HTR-8/SVneo (cell line): ENCODE data around the gene GGA2.
"Not testable (repeated sequence)": the region's sequence is repeated elsewhere in the genome, so short reads cannot be mapped to it uniquely, and the experiment has no call there.

Experiments used
- DNase-seq: peaks from one replicate; pipeline ENCODE4 v3.0.0; 2011; ENCODE audit warnings: low spot score, mixed read lengths; ENCODE audit not compliant: insufficient read length
- FAIRE-seq: peaks from 2 replicates; lab custom pipeline; 2011; peaks lifted over from hg19 to GRCh38; lab: Jason Lieb, UNC

GGA2 gene

GRCh38 chr16:23527961-23528643 lies 17.8 kb upstream of the GGA2 start:
- no peak for DNase-seq
- FAIRE-seq, result no peak

DNA sequence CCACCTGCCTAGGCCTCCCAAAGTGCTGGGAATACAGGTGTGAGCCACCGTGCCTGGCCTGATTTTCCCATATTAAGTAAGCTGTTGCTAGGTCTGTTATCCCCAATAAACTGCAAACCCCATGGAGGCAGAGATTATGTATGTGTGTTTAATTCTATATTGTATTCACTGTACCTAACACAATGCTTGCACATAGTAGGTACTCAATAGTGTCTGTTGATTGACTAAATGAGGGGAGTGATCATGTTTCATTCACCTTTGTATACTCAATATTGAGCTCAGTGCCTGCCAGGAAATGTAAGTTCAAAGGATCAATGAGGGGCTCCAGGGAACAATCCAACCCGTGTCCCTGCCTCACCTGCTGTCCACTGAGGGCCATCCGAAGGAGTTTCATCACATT lies 14.6 kb upstream of the GGA2 start:
- DNase-seq, result no peak
- FAIRE-seq, result no peak

GRCh38 chr16:23523876-23524385 lies 13.6 kb upstream of the GGA2 start:
- no peak for DNase-seq
- no peak for FAIRE-seq

- no peak for FAIRE-seq
Measured at GRCh38 chr16:23523321-23523720, 13.0 kb upstream of the GGA2 start.

GRCh38 chr16:23521965-23522364 lies 11.7 kb upstream of the GGA2 start:
- no peak for FAIRE-seq

More at GRCh38 chr16:23523321-23523720, 13.0 kb upstream of the GGA2 start:
- DNase-seq, result no peak

DNA sequence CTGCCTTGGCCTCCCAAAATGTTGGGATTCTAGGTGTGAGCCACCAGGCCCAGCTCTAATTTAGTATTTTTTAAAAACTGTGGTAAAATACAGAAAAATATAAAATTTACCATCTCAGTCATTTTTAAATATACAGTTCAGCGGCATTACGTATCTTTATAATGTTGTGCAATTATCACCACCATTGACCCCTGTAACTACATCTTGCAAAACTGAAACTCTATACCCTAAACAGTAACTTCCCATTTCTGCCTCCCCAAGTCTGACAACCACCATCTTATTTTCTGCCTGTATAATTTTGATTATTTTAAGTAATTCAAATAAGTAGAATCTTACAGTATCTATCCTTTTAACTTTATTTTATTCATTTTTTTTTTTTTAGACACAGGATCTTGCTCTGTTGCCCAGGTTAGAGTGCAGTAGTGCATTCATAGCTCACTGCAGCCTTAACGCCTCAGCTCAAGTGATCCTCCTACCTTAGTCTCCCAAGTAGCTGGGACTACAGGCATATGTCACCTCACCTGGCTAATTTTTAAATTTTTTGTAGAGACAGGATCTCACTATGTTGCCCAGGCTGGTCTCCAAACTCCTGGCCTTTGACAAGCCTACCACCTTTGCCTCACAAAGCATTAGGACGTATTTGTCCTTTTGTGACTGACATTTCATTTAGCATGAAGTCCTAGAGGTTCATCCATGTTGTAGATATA lies 10.9 kb upstream of the GGA2 start:
- no peak for DNase-seq
- no peak for FAIRE-seq

More at GRCh38 chr16:23521965-23522364, 11.7 kb upstream of the GGA2 start:
- no peak for DNase-seq

- no peak for DNase-seq
- FAIRE-seq, result no peak
Measured at GRCh38 chr16:23520500-23520899, 10.2 kb upstream of the GGA2 start.

GRCh38 chr16:23519282-23519681 lies 9.0 kb upstream of the GGA2 start:
- DNase-seq (no peak), FAIRE-seq (no peak)

DNA sequence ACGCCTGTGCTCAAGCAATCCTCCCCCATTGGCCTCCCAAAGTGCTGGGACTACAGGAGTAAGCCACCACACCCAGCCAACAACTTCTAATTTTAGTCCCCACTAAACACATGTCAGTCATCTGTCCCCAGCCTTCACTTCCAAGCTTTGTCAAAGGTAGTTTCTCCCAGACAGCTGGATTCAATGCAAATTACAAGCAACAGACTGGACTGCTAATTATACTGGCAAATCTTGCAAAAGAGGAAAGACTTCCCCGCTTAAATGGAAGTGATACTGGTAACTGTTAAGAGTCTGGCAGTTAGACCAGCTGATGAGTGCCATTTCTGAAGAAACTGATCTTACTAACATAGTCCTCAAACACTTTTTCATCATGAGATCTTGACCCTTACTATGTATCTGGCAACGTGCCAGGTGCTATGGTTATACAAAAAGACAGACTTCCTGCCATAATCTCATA lies 8.2 kb upstream of the GGA2 start:
- FAIRE-seq (no peak), DNase-seq (no peak)

DNA sequence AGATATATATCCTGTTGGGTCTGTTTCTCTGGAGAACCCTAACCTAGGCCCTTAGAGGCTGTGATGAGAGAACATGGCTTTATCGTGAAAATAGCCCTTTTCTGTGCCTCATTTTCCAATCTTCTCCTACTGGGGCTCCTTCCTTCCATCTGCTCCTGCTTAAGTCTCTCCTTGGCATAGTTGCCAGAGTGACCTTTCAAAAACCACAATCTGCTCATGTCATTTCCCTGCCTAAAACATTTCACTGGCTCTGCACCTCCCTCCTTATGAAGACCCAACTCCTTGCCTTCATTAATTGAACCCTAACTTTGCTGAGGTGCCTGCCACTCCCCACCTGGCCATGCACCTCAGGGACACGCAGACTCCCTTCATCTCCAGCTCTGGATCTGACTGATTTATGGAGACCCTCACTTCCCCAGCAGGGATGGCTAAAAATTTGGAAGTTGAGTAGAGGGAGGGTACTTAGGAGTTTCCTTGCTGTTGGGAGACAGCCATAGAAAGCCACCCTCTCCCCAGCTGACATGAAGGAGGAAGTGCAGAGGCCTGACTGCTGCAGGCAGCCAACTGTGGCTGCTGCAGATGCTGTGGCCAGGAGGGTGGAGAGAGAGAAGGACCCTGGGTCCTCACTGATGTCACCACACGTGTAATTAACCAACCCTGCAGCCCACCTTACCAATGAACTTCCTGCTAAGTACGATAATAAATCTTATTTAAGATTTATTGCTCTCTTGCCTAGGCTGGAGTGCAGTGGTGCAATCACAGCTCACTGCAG lies 6.3 kb upstream of the GGA2 start:
- FAIRE-seq (no peak), DNase-seq (no peak)

DNA sequence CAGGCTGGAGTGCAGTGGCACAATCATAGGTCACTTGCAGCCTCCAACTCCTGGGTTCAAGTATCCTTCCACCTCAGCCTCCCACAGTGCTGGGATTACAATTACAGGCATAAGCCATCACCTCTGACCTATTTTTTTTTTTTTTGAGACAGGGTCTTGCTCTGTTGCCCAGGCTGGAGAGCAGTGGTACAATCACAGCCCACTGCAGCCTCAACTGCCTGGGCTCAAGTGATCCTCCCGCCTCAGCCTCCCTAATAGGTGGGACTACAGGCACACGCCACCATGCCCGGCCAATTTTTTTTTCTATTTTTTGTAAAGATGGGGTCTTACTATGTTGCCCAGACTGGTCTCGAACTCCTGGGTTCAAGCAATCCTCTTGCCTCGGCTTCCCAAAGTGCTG lies 5.6 kb upstream of the GGA2 start:
- FAIRE-seq (no peak), DNase-seq (no peak)

- no peak for DNase-seq
- FAIRE-seq, result no peak
Measured at GRCh38 chr16:23514381-23515152, 4.3 kb upstream of the GGA2 start.

DNA sequence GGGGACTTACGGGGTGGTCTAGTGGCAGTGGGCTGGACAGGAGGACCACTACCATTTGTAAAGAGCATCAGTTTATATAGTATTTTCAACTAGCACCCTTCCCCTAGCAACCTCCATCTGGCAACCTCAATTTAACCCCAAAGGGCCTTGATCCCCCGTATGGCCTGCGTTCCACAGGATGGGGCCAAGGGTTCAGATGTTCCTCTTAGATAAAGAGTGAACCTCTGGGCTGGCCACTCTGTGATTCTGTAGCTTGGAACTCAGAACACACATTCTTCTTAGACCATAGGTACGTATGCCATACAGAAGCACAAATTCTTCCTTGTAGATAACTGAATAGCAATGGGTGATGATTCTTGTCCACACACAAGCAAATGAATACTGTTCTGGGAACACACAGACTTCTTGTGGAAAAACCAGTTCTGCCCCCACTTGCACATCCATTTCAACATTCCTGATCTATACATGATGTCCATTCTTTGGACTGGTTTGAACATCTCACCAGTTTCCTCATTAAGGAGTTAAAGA lies 1.9 kb upstream of the GGA2 start:
- DNase-seq, result no peak

GRCh38 chr16:23511731-23512130 lies 1.4 kb upstream of the GGA2 start:
- FAIRE-seq, result no peak
- DNase-seq, result no peak

More for the DNA sequence above, 1.9 kb upstream of the GGA2 start:
- no peak for FAIRE-seq

DNA sequence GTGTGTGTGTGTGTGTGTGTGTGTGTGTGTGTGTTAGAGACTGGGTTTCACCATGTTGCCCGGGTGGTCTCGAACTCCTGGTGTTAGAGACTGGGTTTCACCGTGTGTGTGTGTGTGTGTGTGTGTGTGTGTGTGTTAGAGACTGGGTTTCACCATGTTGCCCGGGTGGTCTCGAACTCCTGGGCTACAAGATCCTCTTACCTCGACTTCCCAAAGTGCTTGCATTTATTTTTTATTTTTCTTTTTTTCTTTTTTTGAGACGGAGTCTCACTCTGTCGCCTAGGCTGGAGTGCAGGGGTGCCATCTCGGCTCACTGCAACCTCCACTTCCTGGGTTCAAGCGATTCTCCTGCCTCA lies 599 bp upstream of the GGA2 start:
- FAIRE-seq, DNase-seq: not testable (repeated sequence)

DNA sequence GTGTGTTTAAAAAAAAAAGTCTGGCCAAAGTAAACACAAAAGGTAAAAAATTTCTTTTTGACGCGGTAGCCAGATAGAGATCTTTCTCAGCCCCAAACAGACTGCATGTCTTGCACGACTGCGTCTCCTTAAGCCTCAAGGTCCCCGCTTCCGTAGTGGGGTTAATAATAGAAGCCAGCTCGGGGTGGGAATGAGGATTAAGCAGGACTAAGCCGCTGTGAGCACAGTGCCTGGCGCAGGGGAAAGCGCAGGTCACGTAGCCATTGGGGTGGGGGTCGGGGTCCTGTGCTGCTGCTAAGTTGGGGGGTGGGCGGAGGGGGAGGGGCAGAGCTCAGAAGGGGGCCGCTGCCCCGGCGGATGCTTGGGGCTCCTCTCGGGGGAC lies 521 bp downstream of the GGA2 start:
- DNase-seq (no peak), FAIRE-seq (no peak)

- no peak for FAIRE-seq
Measured at GRCh38 chr16:23509441-23509754, 896 bp downstream of the GGA2 start.

DNA sequence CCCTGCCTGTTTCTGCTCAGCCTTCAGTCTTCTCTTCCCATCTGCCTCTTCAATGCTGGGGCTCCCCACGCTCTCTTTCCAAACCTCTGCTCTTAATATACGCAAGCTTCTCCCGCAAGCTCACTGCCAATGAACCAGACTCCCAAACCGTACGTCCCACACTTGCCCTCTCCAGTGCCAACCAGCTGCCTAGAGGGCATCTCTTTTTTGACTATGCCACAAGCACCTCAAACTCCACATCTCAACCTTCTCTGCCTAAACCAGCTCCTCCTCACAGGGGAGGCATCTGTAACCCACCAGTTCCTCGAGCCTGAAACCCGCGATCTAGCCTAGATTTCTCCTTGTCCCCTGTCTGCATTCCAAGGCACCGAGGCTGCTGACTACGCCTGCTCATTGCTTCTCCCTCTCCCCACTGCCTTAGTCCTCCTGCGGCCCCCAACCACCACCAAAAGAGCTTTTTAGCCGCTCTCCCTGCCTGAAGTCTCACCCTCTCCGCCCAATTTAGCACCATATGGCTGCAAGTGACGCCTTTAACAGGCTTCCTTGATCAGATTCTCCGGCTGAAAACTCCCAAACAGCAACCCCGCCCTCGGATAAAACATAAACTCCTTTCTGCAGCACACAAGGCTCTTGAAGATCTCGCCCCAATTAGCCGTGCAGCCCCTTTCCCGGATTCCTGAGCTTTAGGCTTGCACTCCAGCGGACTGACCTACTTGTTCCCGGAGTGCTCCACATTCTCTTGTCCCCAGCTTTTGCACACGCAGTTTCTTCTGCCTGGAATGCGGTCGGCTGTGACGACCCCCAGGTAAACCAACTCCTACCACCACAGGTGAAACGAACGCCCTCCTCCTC lies 1.5 kb downstream of the GGA2 start:
- FAIRE-seq (no peak), DNase-seq (no peak)

More at GRCh38 chr16:23509441-23509754, 896 bp downstream of the GGA2 start:
- no peak for DNase-seq

DNA sequence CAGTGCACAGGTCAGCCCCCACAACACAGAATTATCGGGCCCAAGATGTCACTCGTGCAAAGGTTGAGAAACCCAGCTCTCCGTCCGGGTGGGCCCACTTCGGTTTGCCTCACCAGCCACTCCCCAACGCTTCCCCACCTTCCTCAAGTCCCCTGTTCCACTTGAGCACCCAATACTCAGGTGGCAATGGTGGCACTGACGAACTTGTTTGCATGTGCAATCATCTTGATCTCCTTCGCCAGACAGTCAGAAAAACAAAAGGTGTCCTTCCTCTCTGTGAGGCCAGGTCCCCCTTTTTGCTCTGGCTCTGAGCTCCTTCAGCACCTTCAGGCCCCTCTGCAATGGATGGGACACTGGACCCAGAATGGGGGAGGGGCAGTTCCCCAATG lies 3.7 kb downstream of the GGA2 start:
- DNase-seq (no peak), FAIRE-seq (no peak)
